Thoracic aorta (tissue), 2 donors: ENCODE results near the gene GCNT2. TPM values are rescaled to one million over a fixed set of nuclear protein-coding genes. Genes with fewer than 3 reads are reported as not detected.

Experiments
- ATAC-seq: fragments of 150-250 bp; one replicate; pipeline ENCODE4 v1.8.0; 2017; ENCODE audit warnings: low read depth; ENCODE audit not compliant: insufficient number of reproducible peaks, low FRiP score
- DNase-seq: peaks from one replicate; pipeline ENCODE4 v3.0.0-alpha.2; 2020; ENCODE audit warnings: low spot score
- H3K27ac ChIP-seq, 2 donors: fragments of 200-600 bp; sonication (generic); 1 replicate in 1 of 2; 2 replicates in 1 of 2; pipeline ENCODE4 v1.5.1; 2016; ENCODE audit warnings: mild to moderate bottlenecking in 2 of 2, moderate library complexity in 2 of 2
- H3K27me3 ChIP-seq: fragments of 200-600 bp; sonication (generic); replicated peaks from 2 replicates; pipeline ENCODE4 v1.6.0; 2016; ENCODE audit warnings: mild to moderate bottlenecking; ENCODE audit not compliant: insufficient read depth
- H3K36me3 ChIP-seq: fragments of 200-600 bp; sonication (generic); one replicate; pipeline ENCODE4 v1.5.1; 2016
- H3K4me1 ChIP-seq, 2 donors: fragments of 200-600 bp; sonication (generic); 1 replicate in 1 of 2; 2 replicates in 1 of 2; pipeline versions ENCODE4 v1.5.1 to v1.6.0; 2016; ENCODE audit warnings: low read depth in 2 of 2, mild to moderate bottlenecking in 1 of 2; ENCODE audit not compliant: control insufficient read depth in 1 of 2
- H3K4me3 ChIP-seq: fragments of 200-600 bp; sonication (generic); 2 replicates; pipeline ENCODE4 v1.5.1; 2016; ENCODE audit warnings: mild to moderate bottlenecking
- H3K9me3 ChIP-seq: fragments of 200-600 bp; sonication (generic); 2 replicates; pipeline ENCODE4 v1.5.1; 2016
- CTCF ChIP-seq: fragments of 200-600 bp; sonication (generic); IDR thresholded peaks from one replicate; pipeline ENCODE4 v1.5.1; 2019; ENCODE audit warnings: antibody characterized with exemption
- total RNA-seq, 2 donors: library from RNA; depleted of rRNA; stranded (reverse); fragments of >200 nt; gene quantifications; one replicate each; pipeline versions ENCODE4 v1.1.0 to v1.2.3, GENCODE V29; 2016

Gene GCNT2
- total RNA-seq, 2 donors from 2014 or later = 29.1 to 44.9 TPM

DNA sequence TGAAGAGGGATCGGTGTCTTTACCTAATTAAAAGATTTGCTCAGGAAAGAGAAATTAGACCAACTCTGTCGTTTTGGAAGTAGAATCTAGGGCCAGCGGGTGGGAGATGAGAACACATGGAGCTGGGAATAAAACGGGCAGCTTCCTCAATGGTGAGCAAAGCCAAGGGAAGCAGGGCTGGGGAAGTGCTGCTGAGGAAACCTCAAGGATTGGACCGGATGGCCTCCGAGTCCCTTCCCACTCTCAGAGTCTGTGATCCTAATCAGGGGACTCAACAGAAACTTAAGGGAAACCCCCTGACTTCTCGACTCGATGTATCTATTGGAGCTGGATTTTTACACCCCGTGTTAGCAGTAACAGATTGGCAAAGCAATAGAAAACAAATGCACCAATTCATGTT is 10.8 kb downstream of the GCNT2 start:
- Histone ChIP-seq H3K36me3 (no peaks in the 10 kb centered on the region), H3K9me3 (no peaks in the 10 kb centered on the region), H3K27me3 (no peaks in the 10 kb centered on the region), H3K4me3 (peak overlapping the region; percentile 72), H3K27ac (peak overlapping the region; percentile 86 to 89), H3K4me1 (peaks cover 41 to 64% of the 10 kb centered on the region in 2 donors)
- no peak for DNase-seq
- TF ChIP-seq CTCF = no peak
- no peak for ATAC-seq

GRCh38 chr6:10532392-10532791 is 11.2 kb downstream of the GCNT2 start:
- Histone ChIP-seq H3K27ac (peak overlapping the region; percentile 86 to 89), H3K4me1 (peaks cover 41 to 63% of the 10 kb centered on the region in 2 donors), H3K9me3 (no peaks in the 10 kb centered on the region), H3K27me3 (no peaks in the 10 kb centered on the region), H3K4me3 (peak overlapping the region; percentile 72), H3K36me3 (no peaks in the 10 kb centered on the region)
- TF ChIP-seq CTCF = no peak
- ATAC-seq (no peak), DNase-seq (no peak)

DNA sequence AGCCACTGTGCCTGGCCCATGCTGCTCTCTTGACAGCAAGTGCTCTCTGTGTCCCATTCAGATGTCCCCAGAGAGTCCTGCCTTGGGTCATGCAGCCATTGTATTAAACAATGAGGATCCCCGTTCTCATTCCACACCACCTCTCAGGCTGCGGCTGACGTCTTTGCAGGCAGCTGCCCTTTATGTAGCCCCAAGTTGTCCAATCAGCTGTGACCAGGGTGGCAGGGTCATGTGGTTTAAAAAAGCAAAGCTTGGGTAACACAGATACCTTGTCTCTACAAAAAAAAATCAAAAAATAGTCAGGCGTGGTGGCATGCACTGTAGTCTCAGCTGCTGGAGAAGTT is 13.2 kb downstream of the GCNT2 start:
- no peaks in the 10 kb centered on the region for H3K36me3 ChIP-seq
- H3K9me3 ChIP-seq = no peaks in the 10 kb centered on the region
- no peak for TF ChIP-seq CTCF
- no peaks in the 10 kb centered on the region for H3K27me3 ChIP-seq
- DNase-seq (no peak), ATAC-seq (no peak)
- peak overlapping the region; percentile 72 for H3K4me3 ChIP-seq
- peaks cover 41 to 54% of the 10 kb centered on the region in 2 donors for H3K4me1 ChIP-seq
- H3K27ac ChIP-seq = no peak overlapping the region

GRCh38 chr6:10535193-10535592 is 14.0 kb downstream of the GCNT2 start:
- no peaks in the 10 kb centered on the region for H3K27me3 ChIP-seq
- no peaks in the 10 kb centered on the region for H3K9me3 ChIP-seq
- no peak overlapping the region for H3K4me3 ChIP-seq
- DNase-seq (no peak), ATAC-seq (no peak)
- H3K4me1 ChIP-seq = peaks cover 41 to 54% of the 10 kb centered on the region in 2 donors
- no peaks in the 10 kb centered on the region for H3K36me3 ChIP-seq
- TF ChIP-seq CTCF = no peak
- peak overlapping the region in 1 of 2 donors; percentile 5 for H3K27ac ChIP-seq

DNA sequence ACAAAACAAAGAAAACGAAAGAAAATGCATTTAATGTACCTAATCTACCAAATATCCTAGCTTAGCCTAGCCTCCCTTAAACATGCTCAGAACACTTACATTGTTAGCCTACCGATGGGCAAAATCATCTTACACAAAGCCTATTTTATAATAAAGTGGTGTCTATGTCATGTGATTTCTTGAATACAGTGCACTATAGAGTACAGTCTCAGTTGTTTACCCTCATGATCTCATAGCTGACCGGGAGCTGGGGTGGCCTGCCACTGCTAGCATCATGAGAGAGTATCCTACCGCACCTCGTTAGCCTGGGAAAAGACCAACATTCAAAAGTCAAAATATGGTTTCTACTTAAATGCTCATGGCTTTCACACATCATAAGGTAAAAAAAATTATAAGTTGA is 16.6 kb downstream of the GCNT2 start:
- H3K27me3 ChIP-seq = no peaks in the 10 kb centered on the region
- no peak overlapping the region for H3K4me3 ChIP-seq
- no peaks in the 10 kb centered on the region for H3K36me3 ChIP-seq
- DNase-seq = no peak
- H3K4me1 ChIP-seq = peaks cover 36 to 47% of the 10 kb centered on the region in 2 donors
- no peak overlapping the region for H3K27ac ChIP-seq
- no peak for ATAC-seq
- TF ChIP-seq CTCF = no peak
- no peaks in the 10 kb centered on the region for H3K9me3 ChIP-seq
